ENCODE measurements around the gene ABCB9. TPM values are rescaled to one million over a fixed set of nuclear protein-coding genes. Genes with fewer than 3 reads are reported as not detected.

ABCB9 gene
- total and polyA plus RNA-seq, 2 donors (not counting 1 experiment from before 2014, with no cell fraction given), result 2.1 to 3.7 TPM

- Mint-ChIP-seq H3K4me3 (no peak overlapping the region), H3K9me3 (ENCODE audit: insufficient read depth) (no peaks in the 10 kb centered on the region), H3K27ac (no peak overlapping the region), H3K27me3 (no peaks in the 10 kb centered on the region), H3K4me1 (peaks cover 10% of the 10 kb centered on the region)
- Histone ChIP-seq H3K4me1 (ENCODE audit: control insufficient read depth in 2 of 2, insufficient read depth in 2 of 2, low read length in 2 of 2) (peaks cover 7 to 23% of the 10 kb centered on the region in 2 donors), H3K79me2 (ENCODE audit: control insufficient read depth, insufficient read depth, low read length) (no peaks in the 10 kb centered on the region), H4K20me1 (ENCODE audit: control insufficient read depth, insufficient read depth, low read length, poor library complexity, severe bottlenecking) (no peaks in the 10 kb centered on the region), H2AFZ (ENCODE audit: insufficient read depth, low read depth, low read length, poor library complexity, severe bottlenecking) (no peak overlapping the region), H3K9ac (ENCODE audit: low read length) (no peak overlapping the region), H3K27ac (ENCODE audit: low read length in 2 of 2) (no peak overlapping the region), H3K9me3 (ENCODE audit: control extremely low read depth in 1 of 3, control insufficient read depth in 2 of 3, insufficient read depth in 1 of 3, low read length in 2 of 3) (peaks cover 0 to 5% (median 0%) of the 10 kb centered on the region in 3 donors), H3K36me3 (replicated peaks in 1 of 2; ENCODE audit: control extremely low read depth in 1 of 2, control insufficient read depth in 1 of 2, extremely low read depth in 1 of 2, insufficient read depth in 2 of 2, low read length in 1 of 2) (no peaks in the 10 kb centered on the region), H3K27me3 (replicated peaks in 1 of 4; ENCODE audit: control extremely low read depth in 1 of 4, control insufficient read depth in 3 of 4, insufficient read depth in 4 of 4, low read length in 3 of 4) (no peaks in the 10 kb centered on the region), H3K4me3 (ENCODE audit: control extremely low read depth in 1 of 5, extremely low read depth in 1 of 5, insufficient read depth in 1 of 5, low read depth in 2 of 5, low read length in 4 of 5) (no peak overlapping the region), H3K4me2 (replicated peaks; ENCODE audit: low read depth, low read length, poor library complexity, severe bottlenecking) (no peak overlapping the region)
- DNase-seq (no peak), ATAC-seq (ENCODE audit: low read depth) (no peak)
- intact Hi-C loops (cut with micrococcal nuclease), result no loop called here
- POLR2A ChIA-PET, result interaction anchor here (0.7 kb wide), 1 partner anchor 9 kb away, joined by 5 read pairs; no protein-coding TSS in a partner anchor
- WGBS (ENCODE audit: insufficient coverage), result 98% methylated on average over 8 of the region's 8 CpGs
- TF ChIP-seq EZH2 (IDR thresholded peaks at IDR 0.05; ENCODE audit: borderline replicate concordance, insufficient read depth, low read depth, low read length, poor library complexity, severe bottlenecking) (no peak), CTCF (IDR thresholded peaks at IDR 0.05) (no peak)
- CTCF ChIA-PET, result no interaction called here
These were observed 30.9 kb downstream of the ABCB9 start for GRCh38 chr12:122935318-122935717.

GRCh38 chr12:122934722-122935121 lies 31.5 kb downstream of the ABCB9 start:
- POLR2A ChIA-PET, result interaction anchor here (0.7 kb wide), 1 partner anchor 58 kb away, joined by 3 read pairs; no protein-coding TSS in a partner anchor
- intact Hi-C loops (cut with micrococcal nuclease), result no loop called here

More at GRCh38 chr12:122934722-122935121, 31.5 kb downstream of the ABCB9 start:
- no peak overlapping the region for H3K27ac ChIP-seq (ENCODE audit: low read length in 2 of 2)
- ATAC-seq (ENCODE audit: low read depth) (no peak), DNase-seq (no peak)
- CTCF ChIA-PET, result no interaction called here
- H3K4me3 ChIP-seq (ENCODE audit: control extremely low read depth in 1 of 5, extremely low read depth in 1 of 5, insufficient read depth in 1 of 5, low read depth in 2 of 5, low read length in 4 of 5), result no peak overlapping the region
- peaks cover 10% of the 10 kb centered on the region for H3K4me1 Mint-ChIP-seq
- no peaks in the 10 kb centered on the region for H4K20me1 ChIP-seq (ENCODE audit: control insufficient read depth, insufficient read depth, low read length, poor library complexity, severe bottlenecking)
- H3K9ac ChIP-seq (ENCODE audit: low read length), result no peak overlapping the region
- no peaks in the 10 kb centered on the region for H3K79me2 ChIP-seq (ENCODE audit: control insufficient read depth, insufficient read depth, low read length)
- no peak overlapping the region for H3K4me2 ChIP-seq (replicated peaks; ENCODE audit: low read depth, low read length, poor library complexity, severe bottlenecking)
- peaks cover 7 to 23% of the 10 kb centered on the region in 2 donors for H3K4me1 ChIP-seq (ENCODE audit: control insufficient read depth in 2 of 2, insufficient read depth in 2 of 2, low read length in 2 of 2)
- no peaks in the 10 kb centered on the region for H3K27me3 Mint-ChIP-seq
- H2AFZ ChIP-seq (ENCODE audit: insufficient read depth, low read depth, low read length, poor library complexity, severe bottlenecking), result no peak overlapping the region
- H3K27me3 ChIP-seq (replicated peaks in 1 of 4; ENCODE audit: control extremely low read depth in 1 of 4, control insufficient read depth in 3 of 4, insufficient read depth in 4 of 4, low read length in 3 of 4), result no peaks in the 10 kb centered on the region
- TF ChIP-seq EZH2 (IDR thresholded peaks at IDR 0.05; ENCODE audit: borderline replicate concordance, insufficient read depth, low read depth, low read length, poor library complexity, severe bottlenecking) (no peak), CTCF (IDR thresholded peaks at IDR 0.05) (no peak)
- no peaks in the 10 kb centered on the region for H3K9me3 Mint-ChIP-seq (ENCODE audit: insufficient read depth)
- peaks cover 0 to 5% (median 0%) of the 10 kb centered on the region in 3 donors for H3K9me3 ChIP-seq (ENCODE audit: control extremely low read depth in 1 of 3, control insufficient read depth in 2 of 3, insufficient read depth in 1 of 3, low read length in 2 of 3)
- no peak overlapping the region for H3K27ac Mint-ChIP-seq
- H3K36me3 ChIP-seq (replicated peaks in 1 of 2; ENCODE audit: control extremely low read depth in 1 of 2, control insufficient read depth in 1 of 2, extremely low read depth in 1 of 2, insufficient read depth in 2 of 2, low read length in 1 of 2), result no peaks in the 10 kb centered on the region
- WGBS (ENCODE audit: insufficient coverage), result 80% methylated on average over 1 of the region's 3 CpGs
- no peak overlapping the region for H3K4me3 Mint-ChIP-seq

All from B cell (primary cell).